GM19193 (cell line): ENCODE measurements around the gene PKMYT1.

ENCODE experiments used
- POLR2A ChIP-seq: IDR thresholded peaks from 4 replicates; pipeline ENCODE4 v1.6.1; 2011; ENCODE audit not compliant: insufficient read depth, insufficient read length; ENCODE audit errors: extremely low read depth

Gene PKMYT1

DNA sequence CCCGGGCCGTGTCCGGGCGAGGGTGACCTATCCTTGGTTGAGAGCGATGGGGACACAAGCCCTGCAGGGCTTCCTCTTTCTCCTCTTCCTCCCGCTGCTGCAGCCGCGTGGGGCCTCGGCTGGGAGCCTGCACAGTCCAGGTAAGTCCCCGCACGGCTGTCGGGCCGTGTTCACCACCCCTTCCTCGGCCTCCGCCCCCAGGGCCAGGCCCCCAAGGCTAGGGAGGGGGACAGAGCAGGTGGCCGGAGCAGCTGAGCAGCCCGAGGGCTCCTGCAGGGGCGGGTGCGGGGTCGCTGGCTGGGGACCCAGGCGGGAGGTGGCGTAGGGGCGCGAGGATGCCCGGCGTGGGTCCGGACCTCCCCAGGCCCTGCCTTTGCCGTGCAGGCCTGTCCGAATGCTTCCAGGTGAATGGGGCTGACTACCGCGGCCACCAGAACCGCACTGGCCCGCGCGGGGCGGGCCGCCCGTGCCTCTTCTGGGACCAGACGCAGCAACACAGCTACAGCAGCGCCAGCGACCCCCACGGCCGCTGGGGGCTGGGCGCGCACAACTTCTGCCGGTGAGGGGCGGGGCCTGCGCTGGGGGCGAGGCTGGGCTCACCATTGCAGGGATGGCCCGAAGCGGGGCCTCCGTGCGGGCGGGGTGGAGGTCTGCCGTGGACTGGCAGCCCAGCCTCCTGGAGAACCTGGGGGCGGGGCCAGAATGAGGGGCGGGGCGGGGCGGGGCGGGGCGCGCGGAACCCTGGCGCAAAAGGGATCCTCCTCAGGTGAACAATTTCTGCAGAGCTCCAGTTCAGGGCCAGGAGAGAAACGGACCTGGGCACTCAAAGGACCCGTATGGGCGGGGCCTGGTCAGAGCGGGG lies 15.5 kb downstream of the PKMYT1 start:
- no peak for TF ChIP-seq POLR2A

GRCh38 chr16:2963723-2964474 lies 16.3 kb downstream of the PKMYT1 start, which contains the start of gene KREMEN2:
TSS of gene KREMEN2 (plus strand) at chr16:2964275. CDS start at chr16:2964521, 246 bp downstream.
- TF ChIP-seq POLR2A: no peak

DNA sequence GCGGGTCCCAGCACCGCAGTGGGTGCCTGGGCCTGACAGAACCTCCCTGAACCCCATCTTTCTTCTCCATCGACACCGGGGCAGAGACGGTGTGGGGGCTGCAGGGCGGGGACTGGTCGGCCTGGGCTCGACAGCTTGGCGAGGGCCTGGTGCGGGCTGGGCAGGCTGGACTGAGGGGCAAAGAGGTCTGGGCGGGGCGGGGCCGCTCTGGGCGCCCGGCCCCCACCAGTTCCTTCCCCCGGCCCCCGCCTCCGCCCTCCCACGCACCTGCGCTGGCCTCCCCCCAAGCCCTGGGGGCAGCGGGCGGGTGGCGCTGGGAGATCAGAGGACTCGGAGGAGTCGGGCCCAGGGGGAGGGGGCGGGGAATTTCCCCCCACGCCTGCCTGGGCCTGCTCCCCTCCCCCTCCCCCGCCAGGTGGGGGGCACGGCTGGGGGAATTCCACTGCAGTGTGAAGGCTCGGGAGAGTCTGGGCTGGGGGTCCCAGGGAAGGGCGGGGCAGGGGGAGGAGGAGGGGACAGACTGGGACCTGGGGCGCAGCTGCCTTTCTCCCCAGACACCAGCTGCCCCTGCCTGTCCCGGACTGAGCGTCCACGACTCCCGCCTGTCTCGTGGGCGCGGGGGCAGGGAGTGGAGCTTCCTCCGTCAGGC lies 17.0 kb downstream of the PKMYT1 start:
- no peak for TF ChIP-seq POLR2A

- TF ChIP-seq POLR2A: no peak
Measured at GRCh38 chr16:2962334-2963073, 17.7 kb downstream of the PKMYT1 start.

- TF ChIP-seq POLR2A: no peak
Measured at GRCh38 chr16:2960183-2961010, 19.8 kb downstream of the PKMYT1 start.

GRCh38 chr16:2959206-2959605 lies 21.0 kb downstream of the PKMYT1 start:
- TF ChIP-seq POLR2A: no peak

DNA sequence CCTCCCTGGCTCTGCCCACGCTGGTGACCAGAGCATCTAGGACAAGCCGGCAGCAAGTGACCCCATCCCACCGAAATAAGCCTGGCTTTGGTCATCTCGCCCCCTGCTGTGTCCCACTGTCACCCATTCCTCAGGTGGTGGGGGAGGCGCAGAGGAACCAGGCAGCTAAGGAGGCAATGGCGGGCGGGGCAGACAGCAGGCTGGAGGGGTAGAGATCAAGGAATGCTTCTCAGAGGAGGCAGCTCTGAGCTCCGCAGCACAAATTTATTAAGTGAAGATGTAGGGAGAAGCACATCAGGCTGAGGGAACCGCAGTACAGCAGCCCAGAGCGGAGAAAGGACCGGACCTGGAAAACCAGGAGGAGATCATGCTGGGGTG lies 23.7 kb downstream of the PKMYT1 start:
- TF ChIP-seq POLR2A: no peak

DNA sequence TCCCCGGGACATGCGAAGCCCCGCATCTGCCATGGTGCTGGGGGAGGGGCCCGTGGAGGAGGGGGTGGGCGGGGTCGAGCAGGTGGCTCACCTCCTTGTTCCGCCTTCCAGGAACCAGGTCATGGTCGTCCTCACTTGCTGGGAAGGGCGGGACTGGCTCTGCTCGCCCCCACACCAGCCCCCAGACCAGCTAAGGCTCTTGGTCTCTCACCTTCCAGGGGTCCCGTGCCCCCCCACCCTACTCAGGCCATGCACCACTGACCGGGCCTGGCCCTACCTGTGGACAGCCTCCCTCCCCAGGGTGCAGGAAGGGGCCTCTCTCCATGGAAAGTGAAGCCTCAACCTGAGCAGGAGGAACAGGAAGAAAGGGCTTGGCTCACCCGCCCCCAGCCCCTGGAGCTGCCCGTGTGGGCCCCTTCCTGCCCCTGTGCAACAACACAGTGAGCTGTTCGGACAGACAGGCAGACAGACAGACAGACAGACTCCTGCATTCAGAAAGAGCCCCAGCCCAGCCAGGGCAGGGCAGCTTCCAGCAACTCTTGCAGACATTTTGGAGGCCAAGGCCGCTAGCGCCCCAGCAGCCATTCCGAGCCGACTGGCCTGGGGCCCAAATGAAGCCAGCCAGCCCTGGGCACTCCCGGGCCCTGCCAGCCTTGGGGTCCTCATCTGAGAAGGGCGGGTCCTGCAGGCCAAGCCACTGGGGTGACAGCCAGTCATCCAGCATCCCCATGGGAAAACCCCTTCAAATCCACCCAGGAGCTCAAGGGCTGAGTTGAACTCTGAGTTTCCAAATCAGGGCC lies 24.3 kb downstream of the PKMYT1 start:
- no peak for TF ChIP-seq POLR2A

DNA sequence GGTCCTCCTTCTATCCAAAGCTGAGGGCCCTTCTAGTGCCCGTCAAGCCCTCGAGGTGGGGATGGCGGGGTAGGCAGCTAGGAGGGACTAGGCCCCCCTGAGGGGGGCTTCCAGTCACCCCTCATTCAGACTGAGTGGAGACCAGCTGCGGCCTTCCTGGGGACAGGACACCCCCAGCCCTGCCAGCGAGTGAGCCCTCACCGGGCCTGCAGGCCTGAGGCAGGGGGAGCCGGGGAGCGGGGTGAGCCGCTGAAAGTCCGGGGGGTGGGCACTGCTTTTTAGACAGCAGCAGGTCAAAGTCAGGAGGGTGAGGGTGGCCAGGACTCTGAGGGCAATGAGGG lies 24.8 kb downstream of the PKMYT1 start:
- no peak for TF ChIP-seq POLR2A

- TF ChIP-seq POLR2A: no peak
Measured at GRCh38 chr16:2954656-2955381, 25.4 kb downstream of the PKMYT1 start.

- TF ChIP-seq POLR2A: no peak
Measured at GRCh38 chr16:2953706-2954627, 26.3 kb downstream of the PKMYT1 start.

DNA sequence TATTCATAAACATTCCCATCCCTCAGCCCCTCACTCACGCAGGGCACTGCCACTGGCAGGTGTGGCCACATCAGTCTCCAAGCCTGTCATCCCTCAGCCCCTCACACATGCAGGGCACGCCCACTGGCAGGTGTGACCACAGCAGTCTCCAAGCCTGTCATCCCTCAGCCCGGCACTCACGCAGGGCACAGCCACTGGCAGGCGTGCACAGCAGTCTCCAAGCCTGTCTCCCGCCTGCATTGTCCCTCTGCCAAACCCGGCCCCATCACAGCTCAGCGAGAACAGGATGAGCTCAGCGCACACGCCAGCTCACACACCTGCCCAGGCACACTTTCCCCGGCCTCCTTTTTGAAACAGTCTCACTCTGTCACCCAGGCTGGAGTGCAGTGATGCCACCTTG lies 27.6 kb downstream of the PKMYT1 start:
- no peak for TF ChIP-seq POLR2A
